Fibroblast of lung (primary cell): ENCODE measurements around the gene MB21D2.

ENCODE experiments used
- EZH2 ChIP-seq: IDR thresholded peaks from 2 replicates; pipeline ENCODE4 v1.5.1; 2012; ENCODE audit warnings: low read length, control low read depth, mild to moderate bottlenecking; ENCODE audit errors: missing control alignments
- TF ChIP-seq, protein P1 (sequence below), 2 donors: IDR thresholded peaks in 1 of 2; conservative IDR thresholded peaks in 1 of 2; 1 replicate in 1 of 2; 2 replicates in 1 of 2; pipeline ENCODE4 v1.5.1; 2011 to 2012; ENCODE audit warnings: low read length in 2 of 2, control low read depth in 1 of 2, inconsistent platforms in 1 of 2, low read depth in 1 of 2, mild to moderate bottlenecking in 1 of 2

DNA sequence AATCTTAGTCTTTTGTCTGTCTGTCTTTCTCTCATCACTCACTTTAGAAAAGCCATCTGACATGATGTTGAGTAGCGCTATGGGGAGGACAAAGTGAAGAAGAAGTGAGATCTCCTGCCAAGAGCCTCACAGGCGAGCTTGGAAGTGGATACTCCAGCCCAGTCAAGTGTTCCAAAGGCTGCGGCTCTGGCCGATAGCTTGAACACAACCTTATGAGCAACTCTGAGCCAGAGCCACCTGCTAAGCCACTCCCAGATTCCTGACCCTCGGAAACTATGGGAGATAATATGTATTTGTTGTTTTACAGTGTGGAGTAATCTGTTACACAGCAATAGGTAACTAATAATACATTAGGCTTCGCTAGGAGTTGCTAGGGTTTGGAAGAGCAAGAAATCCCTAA, 76.2 kb downstream of the MB21D2 start:
- TF ChIP-seq, protein P1, sequence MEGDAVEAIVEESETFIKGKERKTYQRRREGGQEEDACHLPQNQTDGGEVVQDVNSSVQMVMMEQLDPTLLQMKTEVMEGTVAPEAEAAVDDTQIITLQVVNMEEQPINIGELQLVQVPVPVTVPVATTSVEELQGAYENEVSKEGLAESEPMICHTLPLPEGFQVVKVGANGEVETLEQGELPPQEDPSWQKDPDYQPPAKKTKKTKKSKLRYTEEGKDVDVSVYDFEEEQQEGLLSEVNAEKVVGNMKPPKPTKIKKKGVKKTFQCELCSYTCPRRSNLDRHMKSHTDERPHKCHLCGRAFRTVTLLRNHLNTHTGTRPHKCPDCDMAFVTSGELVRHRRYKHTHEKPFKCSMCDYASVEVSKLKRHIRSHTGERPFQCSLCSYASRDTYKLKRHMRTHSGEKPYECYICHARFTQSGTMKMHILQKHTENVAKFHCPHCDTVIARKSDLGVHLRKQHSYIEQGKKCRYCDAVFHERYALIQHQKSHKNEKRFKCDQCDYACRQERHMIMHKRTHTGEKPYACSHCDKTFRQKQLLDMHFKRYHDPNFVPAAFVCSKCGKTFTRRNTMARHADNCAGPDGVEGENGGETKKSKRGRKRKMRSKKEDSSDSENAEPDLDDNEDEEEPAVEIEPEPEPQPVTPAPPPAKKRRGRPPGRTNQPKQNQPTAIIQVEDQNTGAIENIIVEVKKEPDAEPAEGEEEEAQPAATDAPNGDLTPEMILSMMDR (conservative IDR thresholded peaks at IDR 0.05 in 1 of 2, IDR thresholded peaks at IDR 0.05 in 1 of 2; ENCODE audit: low read depth in 1 of 2, low read length in 2 of 2) = no peak
- TF ChIP-seq EZH2 = no peak
